CD4-positive, CD25-positive, alpha-beta regulatory T cell (primary cell): ENCODE results near the gene EPHA8. TPM values are rescaled to one million over a fixed set of nuclear protein-coding genes. Genes with fewer than 3 reads are reported as not detected.
A peak's percentile ranks its signal among the peaks of the same experiment; 100 is the strongest.

Source experiments
- ATAC-seq, 2 donors: fragments of 150-1000 bp; cut with Tn5 transposase; one replicate each; pipeline ENCODE4 v1.10.0; 2021; ENCODE audit warnings: low read depth in 2 of 2, moderate number of reproducible peaks in 2 of 2, moderate library complexity in 1 of 2
- DNase-seq, 3 donors: peaks; one replicate each; pipeline versions ENCODE4 v3.0.0 to v3.0.0-alpha.2; 2012 to 2022; ENCODE audit warnings: mixed read lengths in 1 of 3
- H3K27ac ChIP-seq: one replicate; pipeline ENCODE4 v1.7.0; 2013; ENCODE audit warnings: mild to moderate bottlenecking, low read length; ENCODE audit not compliant: insufficient read depth, poor library complexity, severe bottlenecking
- H3K27me3 ChIP-seq: one replicate; pipeline ENCODE4 v1.7.0; 2013; ENCODE audit warnings: low read length; ENCODE audit not compliant: control insufficient read depth, insufficient read depth
- H3K36me3 ChIP-seq: one replicate; pipeline ENCODE4 v1.7.0; 2013; ENCODE audit warnings: mild to moderate bottlenecking, low read length, moderate library complexity; ENCODE audit not compliant: control insufficient read depth, insufficient read depth
- H3K4me1 ChIP-seq: 2 replicates; pipeline ENCODE4 v1.7.0; 2013; ENCODE audit warnings: mild to moderate bottlenecking, low read length; ENCODE audit not compliant: insufficient read depth, control insufficient read depth, poor library complexity, severe bottlenecking
- H3K4me3 ChIP-seq: one replicate; pipeline ENCODE4 v1.7.0; 2013; ENCODE audit warnings: low read depth, mild to moderate bottlenecking, low read length, moderate library complexity
- H3K9me3 ChIP-seq, 2 experiments: 1 replicate in 1 of 2; 2 replicates in 1 of 2; pipeline ENCODE4 v1.7.0; 2013; ENCODE audit warnings: low read length in 2 of 2, mild to moderate bottlenecking in 1 of 2, moderate library complexity in 1 of 2; ENCODE audit not compliant: control insufficient read depth in 2 of 2
- H3K27ac Mint-ChIP-seq, 3 donors: one replicate each; pipeline ENCODE4 v1.8.0; 2020 to 2022; ENCODE audit warnings: mild to moderate bottlenecking in 3 of 3, mixed read lengths in 3 of 3, moderate library complexity in 2 of 3
- H3K27me3 Mint-ChIP-seq: one replicate; pipeline ENCODE4 v1.8.0; 2022; ENCODE audit warnings: mild to moderate bottlenecking, mixed read lengths
- H3K36me3 Mint-ChIP-seq: one replicate; pipeline ENCODE4 v1.8.0; 2020; ENCODE audit warnings: mixed read lengths
- H3K4me1 Mint-ChIP-seq, 4 donors: one replicate each; pipeline ENCODE4 v1.8.0; 2020 to 2022; ENCODE audit warnings: mixed read lengths in 4 of 4, mild to moderate bottlenecking in 1 of 4
- H3K4me3 Mint-ChIP-seq, 4 donors: one replicate each; pipeline ENCODE4 v1.8.0; 2020 to 2022; ENCODE audit warnings: mild to moderate bottlenecking in 4 of 4, mixed read lengths in 4 of 4, moderate library complexity in 3 of 4
- H3K9me3 Mint-ChIP-seq, 7 donors: one replicate each; pipeline ENCODE4 v1.8.0; 2020 to 2022; ENCODE audit warnings: mixed read lengths in 7 of 7, mild to moderate bottlenecking in 3 of 7, moderate library complexity in 2 of 7
- polyA plus RNA-seq, 4 donors: library from polyadenylated mRNA; unstranded; fragments of 300-500 nt; fragmentation: Illumina TruSeq; gene quantifications; one replicate each; pipeline ENCODE4 v1.2.3, GENCODE V29; 2021
- total RNA-seq: library from RNA; stranded (reverse); gene quantifications from one replicate; pipeline ENCODE4 v1.2.3, GENCODE V29; 2022

The EPHA8 gene
- total and polyA plus RNA-seq, 5 donors from 2014 or later, result not detected

DNA sequence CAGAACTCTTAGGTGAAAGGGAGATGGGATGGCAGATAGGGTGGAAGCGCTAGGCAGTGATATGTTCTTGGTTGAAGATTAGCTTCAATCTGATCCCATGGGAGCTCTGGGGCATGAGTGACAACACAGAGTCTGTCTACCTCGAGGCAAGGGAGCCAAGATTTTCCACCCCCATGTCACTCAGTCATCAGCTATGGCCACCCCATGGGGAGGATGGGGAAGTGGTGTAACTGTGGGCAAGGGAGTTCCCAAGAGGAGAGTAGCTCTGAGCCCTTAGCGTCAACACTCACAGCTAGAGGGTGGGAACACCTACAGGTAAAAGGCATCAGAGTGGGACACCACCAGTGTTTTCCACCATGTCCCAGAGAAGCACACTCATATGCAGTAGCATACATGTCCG, 42.9 kb downstream of the EPHA8 start:
- Mint-ChIP-seq H3K4me3 (no peak overlapping the region), H3K27me3 (peaks cover 25% of the 10 kb centered on the region), H3K27ac (no peak overlapping the region), H3K9me3 (no peaks in the 10 kb centered on the region), H3K36me3 (no peaks in the 10 kb centered on the region), H3K4me1 (no peaks in the 10 kb centered on the region)
- Histone ChIP-seq H3K4me3 (no peak overlapping the region), H3K27me3 (no peaks in the 10 kb centered on the region), H3K27ac (no peak overlapping the region), H3K4me1 (no peaks in the 10 kb centered on the region), H3K36me3 (no peaks in the 10 kb centered on the region), H3K9me3 (no peaks in the 10 kb centered on the region)
- ATAC-seq (no peak), DNase-seq (no peak)

DNA sequence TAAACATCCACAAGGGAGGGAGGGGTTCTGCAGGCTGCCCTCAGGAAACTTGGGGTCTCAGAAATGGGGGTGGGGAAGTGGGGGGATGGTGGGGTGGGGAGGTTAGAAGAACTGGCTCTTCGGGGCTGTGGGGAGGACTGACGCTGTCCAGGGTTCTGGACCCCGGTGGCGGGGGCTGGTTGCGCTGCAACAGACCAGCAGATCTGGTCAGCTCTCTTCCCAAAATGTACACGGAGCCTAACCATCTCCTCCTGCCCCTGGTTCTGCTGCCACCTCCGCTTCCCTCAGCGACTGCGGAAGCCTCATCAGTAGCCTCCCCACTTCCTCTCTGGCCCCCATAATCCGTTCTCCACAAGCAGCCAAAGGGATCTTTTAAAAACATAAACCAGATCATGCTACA, 43.9 kb downstream of the EPHA8 start:
- H3K4me3 Mint-ChIP-seq, result no peak overlapping the region
- Histone ChIP-seq H3K9me3 (no peaks in the 10 kb centered on the region), H3K27ac (no peak overlapping the region), H3K4me3 (no peak overlapping the region), H3K4me1 (no peaks in the 10 kb centered on the region), H3K36me3 (no peaks in the 10 kb centered on the region), H3K27me3 (no peaks in the 10 kb centered on the region)
- peaks cover 25% of the 10 kb centered on the region for H3K27me3 Mint-ChIP-seq
- ATAC-seq (no peak), DNase-seq (no peak)
- no peaks in the 10 kb centered on the region for H3K36me3 Mint-ChIP-seq
- no peaks in the 10 kb centered on the region for H3K4me1 Mint-ChIP-seq
- no peaks in the 10 kb centered on the region for H3K9me3 Mint-ChIP-seq
- no peak overlapping the region for H3K27ac Mint-ChIP-seq

DNA sequence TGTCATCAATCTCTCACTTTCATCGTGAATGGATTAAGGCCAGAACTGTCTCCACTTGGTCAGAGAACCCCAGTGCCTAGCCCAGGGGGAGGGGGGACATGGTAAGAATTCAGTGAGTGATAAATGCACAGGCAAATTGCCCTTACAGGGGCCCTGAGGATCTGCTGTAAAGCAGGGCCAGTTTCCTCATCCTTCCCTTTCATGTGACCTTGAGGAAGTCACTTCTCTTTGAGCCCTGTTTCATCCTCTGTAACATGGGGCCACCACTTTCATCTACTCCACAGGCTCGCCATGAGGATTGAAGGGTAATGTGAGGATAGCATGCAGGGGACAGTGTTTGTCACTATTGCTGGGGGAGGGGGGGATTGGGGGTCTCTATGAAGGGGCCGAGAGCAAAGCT, 45.1 kb downstream of the EPHA8 start:
- Histone ChIP-seq H3K4me3 (no peak overlapping the region), H3K4me1 (no peaks in the 10 kb centered on the region), H3K27ac (no peak overlapping the region), H3K9me3 (no peaks in the 10 kb centered on the region), H3K27me3 (no peaks in the 10 kb centered on the region), H3K36me3 (no peaks in the 10 kb centered on the region)
- Mint-ChIP-seq H3K36me3 (no peaks in the 10 kb centered on the region), H3K27ac (no peak overlapping the region), H3K4me1 (no peaks in the 10 kb centered on the region), H3K9me3 (no peaks in the 10 kb centered on the region), H3K27me3 (peaks cover 25% of the 10 kb centered on the region), H3K4me3 (no peak overlapping the region)
- DNase-seq (no peak), ATAC-seq (no peak)

DNA sequence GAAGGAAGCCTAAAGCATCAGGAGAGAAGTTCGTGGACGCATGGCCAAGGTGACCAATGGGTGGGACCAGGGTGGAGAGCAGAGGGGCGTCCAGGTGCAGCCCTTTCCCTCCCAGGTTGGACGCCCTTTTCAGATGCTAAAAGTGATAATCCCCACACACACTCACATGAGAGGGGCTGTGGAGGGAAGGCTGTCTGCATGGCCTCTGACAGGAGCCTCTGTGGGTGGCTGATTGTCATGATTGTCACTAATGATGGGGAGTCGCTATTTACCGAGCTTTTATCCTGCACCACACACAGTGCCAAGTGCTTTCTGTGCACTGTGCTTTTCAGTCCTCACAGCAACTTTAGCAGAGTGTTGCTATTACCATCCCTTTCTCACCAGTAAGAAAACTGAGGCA, 46.0 kb downstream of the EPHA8 start:
- H3K4me1 ChIP-seq, result no peaks in the 10 kb centered on the region
- H3K27me3 ChIP-seq, result no peaks in the 10 kb centered on the region
- Mint-ChIP-seq H3K27me3 (peaks cover 18% of the 10 kb centered on the region), H3K4me1 (no peaks in the 10 kb centered on the region), H3K36me3 (no peaks in the 10 kb centered on the region), H3K4me3 (no peak overlapping the region), H3K9me3 (no peaks in the 10 kb centered on the region), H3K27ac (no peak overlapping the region)
- H3K27ac ChIP-seq, result no peak overlapping the region
- H3K4me3 ChIP-seq, result no peak overlapping the region
- no peak for ATAC-seq
- no peaks in the 10 kb centered on the region for H3K9me3 ChIP-seq
- H3K36me3 ChIP-seq, result no peaks in the 10 kb centered on the region
- no peak for DNase-seq

DNA sequence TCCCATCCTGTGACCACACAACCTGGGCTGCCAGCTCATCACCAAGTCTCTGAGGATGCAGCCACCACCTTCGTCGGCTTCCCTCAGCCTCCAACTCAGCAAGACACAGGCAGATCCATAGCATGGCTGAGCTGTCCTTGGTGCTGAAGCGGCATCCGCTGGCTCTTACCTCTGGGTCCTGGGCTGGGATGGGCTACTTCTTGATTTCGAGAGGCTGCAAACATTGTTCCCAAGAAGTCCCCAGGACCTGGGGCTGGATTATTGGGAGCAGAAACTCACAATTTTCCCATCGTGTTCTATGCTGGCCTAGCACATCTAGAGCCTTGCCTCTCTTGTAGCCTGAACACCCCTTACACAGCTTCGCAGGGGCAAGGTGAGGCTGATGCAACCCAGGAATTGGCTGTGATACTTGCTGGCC, 48.2 kb downstream of the EPHA8 start:
- H3K36me3 Mint-ChIP-seq, result no peaks in the 10 kb centered on the region
- no peak overlapping the region for H3K27ac ChIP-seq
- H3K36me3 ChIP-seq, result no peaks in the 10 kb centered on the region
- H3K27me3 Mint-ChIP-seq, result peaks cover 8% of the 10 kb centered on the region
- no peaks in the 10 kb centered on the region for H3K9me3 ChIP-seq
- no peak overlapping the region for H3K4me3 ChIP-seq
- no peaks in the 10 kb centered on the region for H3K4me1 Mint-ChIP-seq
- H3K4me1 ChIP-seq, result no peaks in the 10 kb centered on the region
- DNase-seq (peak in 2 of 3 donors; percentile 10 to 25), ATAC-seq (no peak)
- H3K27me3 ChIP-seq, result no peaks in the 10 kb centered on the region
- H3K4me3 Mint-ChIP-seq, result no peak overlapping the region
- H3K9me3 Mint-ChIP-seq, result no peaks in the 10 kb centered on the region
- H3K27ac Mint-ChIP-seq, result no peak overlapping the region

DNA sequence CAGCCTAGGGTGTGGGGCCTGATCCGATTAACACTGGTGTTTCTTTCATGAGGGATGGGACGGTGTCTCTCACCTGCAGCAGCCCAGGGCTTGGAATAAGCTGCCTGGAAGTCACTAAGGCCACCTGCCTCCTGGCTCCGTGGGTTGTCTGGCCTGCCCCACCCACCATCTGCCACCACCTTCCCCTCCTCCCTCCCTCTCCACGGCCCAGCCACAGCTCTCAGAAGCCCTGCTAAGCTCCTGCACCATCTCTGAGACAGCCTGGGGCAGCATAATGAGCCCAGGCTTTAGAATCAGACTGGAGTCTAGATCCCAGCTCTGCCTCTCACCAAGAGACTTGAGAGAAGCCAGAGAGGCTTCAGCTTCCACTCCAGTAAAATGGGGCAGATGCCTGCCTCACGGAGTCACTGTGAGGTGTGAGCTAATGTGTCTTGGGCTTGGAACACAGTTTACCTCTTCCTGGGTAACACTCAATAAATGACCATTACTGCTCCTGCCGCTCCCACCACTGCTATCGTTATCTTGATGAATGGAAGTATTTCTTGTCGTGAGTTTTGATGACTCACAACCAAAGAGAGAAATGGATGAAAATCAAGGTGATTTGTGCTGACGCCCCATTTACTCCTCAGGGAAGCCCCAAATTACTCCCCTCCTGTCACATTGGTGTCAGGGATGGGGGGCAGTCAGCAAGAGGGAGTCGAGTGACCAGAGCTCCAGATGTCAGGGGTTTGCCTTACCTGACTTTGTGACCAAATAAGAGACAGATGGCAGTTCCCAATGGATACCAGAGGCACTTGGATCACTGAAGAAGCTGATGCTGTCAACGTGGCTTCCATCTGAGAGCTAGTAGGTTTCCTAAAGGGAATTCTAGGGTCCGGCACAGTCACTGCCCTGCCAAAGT, 49.6 kb downstream of the EPHA8 start:
- Histone ChIP-seq H3K9me3 (no peaks in the 10 kb centered on the region), H3K27ac (no peak overlapping the region), H3K4me1 (no peaks in the 10 kb centered on the region), H3K4me3 (no peak overlapping the region), H3K36me3 (no peaks in the 10 kb centered on the region), H3K27me3 (no peaks in the 10 kb centered on the region)
- H3K27me3 Mint-ChIP-seq, result peaks cover 2% of the 10 kb centered on the region
- ATAC-seq (no peak), DNase-seq (no peak)
- peak overlapping the region in 1 of 3 donors; percentile 59 for H3K27ac Mint-ChIP-seq
- no peak overlapping the region for H3K4me3 Mint-ChIP-seq
- no peaks in the 10 kb centered on the region for H3K36me3 Mint-ChIP-seq
- no peaks in the 10 kb centered on the region for H3K9me3 Mint-ChIP-seq
- H3K4me1 Mint-ChIP-seq, result no peaks in the 10 kb centered on the region

DNA sequence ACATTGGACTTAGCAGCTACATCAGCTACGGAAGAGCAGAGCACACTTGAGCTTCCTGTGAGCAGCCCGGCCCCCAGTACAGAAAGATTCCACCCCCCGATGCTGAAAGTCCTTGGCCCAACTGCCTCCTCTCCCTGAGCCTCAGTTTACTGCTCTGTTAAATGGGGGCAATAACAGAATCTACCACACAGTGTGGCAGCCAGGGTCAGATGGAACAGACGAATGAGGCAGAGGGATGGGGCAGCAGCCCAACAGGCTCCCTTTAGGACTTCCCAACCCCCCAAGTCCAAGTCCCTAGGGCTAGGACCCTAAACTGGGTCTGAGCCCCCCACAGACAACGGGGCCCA, 50.3 kb downstream of the EPHA8 start:
- Mint-ChIP-seq H3K9me3 (no peaks in the 10 kb centered on the region), H3K4me3 (no peak overlapping the region), H3K4me1 (no peaks in the 10 kb centered on the region), H3K27me3 (no peaks in the 10 kb centered on the region), H3K27ac (no peak overlapping the region), H3K36me3 (no peaks in the 10 kb centered on the region)
- no peak for DNase-seq
- Histone ChIP-seq H3K27ac (no peak overlapping the region), H3K4me1 (no peaks in the 10 kb centered on the region), H3K4me3 (no peak overlapping the region), H3K36me3 (no peaks in the 10 kb centered on the region), H3K9me3 (no peaks in the 10 kb centered on the region), H3K27me3 (no peaks in the 10 kb centered on the region)
- no peak for ATAC-seq

DNA sequence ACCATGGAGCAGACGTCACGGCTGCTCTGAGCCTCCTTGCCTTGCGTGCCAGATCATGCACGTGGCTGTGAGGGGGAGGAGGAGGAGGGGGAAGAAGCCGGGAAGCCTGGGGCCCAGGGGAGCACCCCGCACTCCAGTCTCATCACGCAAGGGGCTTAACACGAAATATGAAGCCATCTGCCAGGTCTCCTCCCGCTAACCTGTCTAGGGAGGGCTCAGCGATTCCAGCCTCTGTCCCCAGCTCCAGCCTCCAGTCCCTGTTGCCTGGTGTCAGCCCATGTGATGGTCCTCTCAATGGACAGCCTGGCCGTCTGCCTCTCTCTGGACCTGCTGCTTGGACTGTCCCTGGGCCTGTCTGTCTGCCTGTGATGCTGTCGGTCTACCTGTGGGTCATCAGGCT, 50.7 kb downstream of the EPHA8 start:
- no peak for ATAC-seq
- no peaks in the 10 kb centered on the region for H3K36me3 ChIP-seq
- no peaks in the 10 kb centered on the region for H3K27me3 ChIP-seq
- Mint-ChIP-seq H3K27me3 (peaks cover 3% of the 10 kb centered on the region), H3K36me3 (no peaks in the 10 kb centered on the region), H3K4me1 (no peaks in the 10 kb centered on the region), H3K9me3 (no peaks in the 10 kb centered on the region), H3K27ac (no peak overlapping the region), H3K4me3 (no peak overlapping the region)
- H3K27ac ChIP-seq, result no peak overlapping the region
- H3K4me3 ChIP-seq, result no peak overlapping the region
- no peaks in the 10 kb centered on the region for H3K4me1 ChIP-seq
- H3K9me3 ChIP-seq, result no peaks in the 10 kb centered on the region
- no peak for DNase-seq
